Smooth muscle cell of the coronary artery (primary cell): ENCODE results near the gene SLC22A6. TPM values are rescaled to one million over a fixed set of nuclear protein-coding genes. Genes with fewer than 3 reads are reported as not detected.

Experiments
- total RNA-seq: library from RNA; depleted of rRNA; stranded (reverse); fragments of >200 nt; gene quantifications from 2 replicates; pipeline ENCODE4 v1.2.3, GENCODE V29; 2014; ENCODE audit warnings: low replicate concordance

SLC22A6 gene
- total RNA-seq: not detected in 2 replicates

GRCh38 chr11:62984451-62984991 lies at the start of gene SLC22A6:
Gene SLC22A6 (minus strand): TSS chr11:62984967. CDS start chr11:62984690, 277 bp downstream.

GRCh38 chr11:63015521-63016215 lies 30.9 kb upstream of the SLC22A6 start, which contains the start of gene SLC22A8:
Gene SLC22A8 (minus strand): TSS chr11:63015841. CDS start chr11:63014958, 883 bp downstream.

Other genes starting within 250 kb of the SLC22A6 start
- 8.0 and 9.4 TPM in 2 replicates for gene ZBTB3, start 230.8 kb downstream of the SLC22A6 start, total RNA-seq
- 93.8 and 114 TPM in 2 replicates for gene POLR2G, start 223.4 kb downstream of the SLC22A6 start, total RNA-seq
- gene TAF6L, start 213.6 kb downstream of the SLC22A6 start, total RNA-seq: 13.2 and 27.4 TPM in 2 replicates
- 19.2 and 22.9 TPM in 2 replicates for gene TMEM179B, start 197.6 kb downstream of the SLC22A6 start, total RNA-seq
- 4.6 and 14.6 TPM in 2 replicates for gene TMEM223, start 193.0 kb downstream of the SLC22A6 start, total RNA-seq
- 12.1 and 24.9 TPM in 2 replicates for gene NXF1, start 179.5 kb downstream of the SLC22A6 start, total RNA-seq
- 45.7 and 50.7 TPM in 2 replicates for gene STX5, start 152.9 kb downstream of the SLC22A6 start, total RNA-seq
- not detected in 2 replicates for gene TEX54, start 152.1 kb downstream of the SLC22A6 start, total RNA-seq
- 57.8 and 63.7 TPM in 2 replicates for gene WDR74, start 145.4 kb downstream of the SLC22A6 start, total RNA-seq
- gene SLC3A2, start 104.1 kb downstream of the SLC22A6 start, total RNA-seq: 226 and 293 TPM in 2 replicates
- gene CHRM1, start 63.6 kb downstream of the SLC22A6 start, total RNA-seq: not detected in 2 replicates
- not detected in 2 replicates for gene SLC22A8, start 30.9 kb upstream of the SLC22A6 start, total RNA-seq
- gene SLC22A24, start 159.3 kb upstream of the SLC22A6 start, total RNA-seq: not detected in 2 replicates